Liver (tissue), 3 donors: ENCODE measurements around the gene DPH2.

Experiments used
- GABPA ChIP-seq, 2 donors: IDR thresholded peaks in 1 of 2; conservative IDR thresholded peaks in 1 of 2; 2 replicates each; pipeline ENCODE4 v1.6.1; 2016; ENCODE audit warnings: antibody characterized with exemption in 2 of 2, mild to moderate bottlenecking in 1 of 2, moderate library complexity in 1 of 2
- JUND ChIP-seq, 2 donors: IDR thresholded peaks; 2 replicates each; pipeline ENCODE4 v1.6.1; 2016; ENCODE audit warnings: antibody characterized with exemption in 2 of 2
- RAD21 ChIP-seq, 2 donors: IDR thresholded peaks; 2 replicates each; pipeline ENCODE4 v1.6.1; 2016; ENCODE audit warnings: antibody characterized with exemption in 2 of 2, mild to moderate bottlenecking in 2 of 2
- SP1 ChIP-seq: IDR thresholded peaks from 2 replicates; pipeline ENCODE4 v1.6.1; 2018; ENCODE audit warnings: antibody characterized with exemption, mild to moderate bottlenecking
- TAF1 ChIP-seq: conservative IDR thresholded peaks from 2 replicates; pipeline ENCODE4 v1.6.1; 2016; ENCODE audit warnings: antibody characterized with exemption, mild to moderate bottlenecking
- YY1 ChIP-seq: IDR thresholded peaks from 2 replicates; pipeline ENCODE4 v1.6.1; 2016; ENCODE audit warnings: antibody characterized with exemption, mild to moderate bottlenecking
- TF ChIP-seq, protein P1 (sequence below): IDR thresholded peaks from 2 replicates; pipeline ENCODE4 v1.6.1; 2016; ENCODE audit warnings: antibody characterized with exemption, mild to moderate bottlenecking
- TF ChIP-seq, protein P2 (sequence below): fragments of 150-350 bp; IDR thresholded peaks from 2 replicates; pipeline ENCODE4 v1.5.1; 2017; ENCODE audit warnings: improper control_type of control experiment, low read depth, low read length; ENCODE audit not compliant: missing input control
- TF ChIP-seq, protein P3 (sequence below): IDR thresholded peaks from 2 replicates; pipeline ENCODE4 v1.6.1; 2016; ENCODE audit warnings: antibody characterized with exemption
- donor health status: healthy.
- donor health status: healthy.

DNA sequence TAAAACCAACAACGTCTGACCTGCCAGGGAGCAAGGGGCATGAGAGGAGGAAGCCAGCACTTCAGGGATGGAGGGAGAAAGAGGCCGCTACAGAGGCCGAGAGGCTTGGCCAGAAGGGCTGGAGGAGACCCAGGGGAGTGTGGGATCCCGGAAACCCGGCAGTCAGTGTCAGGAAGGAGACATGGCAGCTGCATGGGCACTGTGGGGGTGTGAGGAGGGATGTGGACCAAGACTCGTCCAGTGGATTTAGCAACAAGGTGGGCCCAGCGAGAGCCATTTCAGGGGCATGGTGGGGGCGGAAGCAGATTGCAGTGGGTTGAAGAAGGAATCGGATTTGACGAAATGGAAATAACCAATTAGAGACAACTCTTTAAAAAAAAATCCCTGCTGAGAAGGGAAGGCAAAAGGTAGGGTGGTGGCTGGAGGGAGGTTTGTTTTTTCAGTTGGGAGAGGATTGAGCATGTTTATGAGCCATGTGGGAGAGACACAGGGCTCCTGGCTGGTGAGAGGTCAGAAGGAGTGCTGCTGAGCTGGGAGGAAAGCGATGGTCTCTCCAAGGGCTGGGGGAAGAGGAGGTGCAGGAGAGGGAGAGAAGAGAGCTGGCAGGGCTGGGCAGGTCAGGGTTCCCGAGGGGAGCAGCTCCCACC lies 13.6 kb downstream of the DPH2 start:
- TF ChIP-seq RAD21 (IDR thresholded peaks at IDR 0.05) = no peak
- TF ChIP-seq, protein P1, sequence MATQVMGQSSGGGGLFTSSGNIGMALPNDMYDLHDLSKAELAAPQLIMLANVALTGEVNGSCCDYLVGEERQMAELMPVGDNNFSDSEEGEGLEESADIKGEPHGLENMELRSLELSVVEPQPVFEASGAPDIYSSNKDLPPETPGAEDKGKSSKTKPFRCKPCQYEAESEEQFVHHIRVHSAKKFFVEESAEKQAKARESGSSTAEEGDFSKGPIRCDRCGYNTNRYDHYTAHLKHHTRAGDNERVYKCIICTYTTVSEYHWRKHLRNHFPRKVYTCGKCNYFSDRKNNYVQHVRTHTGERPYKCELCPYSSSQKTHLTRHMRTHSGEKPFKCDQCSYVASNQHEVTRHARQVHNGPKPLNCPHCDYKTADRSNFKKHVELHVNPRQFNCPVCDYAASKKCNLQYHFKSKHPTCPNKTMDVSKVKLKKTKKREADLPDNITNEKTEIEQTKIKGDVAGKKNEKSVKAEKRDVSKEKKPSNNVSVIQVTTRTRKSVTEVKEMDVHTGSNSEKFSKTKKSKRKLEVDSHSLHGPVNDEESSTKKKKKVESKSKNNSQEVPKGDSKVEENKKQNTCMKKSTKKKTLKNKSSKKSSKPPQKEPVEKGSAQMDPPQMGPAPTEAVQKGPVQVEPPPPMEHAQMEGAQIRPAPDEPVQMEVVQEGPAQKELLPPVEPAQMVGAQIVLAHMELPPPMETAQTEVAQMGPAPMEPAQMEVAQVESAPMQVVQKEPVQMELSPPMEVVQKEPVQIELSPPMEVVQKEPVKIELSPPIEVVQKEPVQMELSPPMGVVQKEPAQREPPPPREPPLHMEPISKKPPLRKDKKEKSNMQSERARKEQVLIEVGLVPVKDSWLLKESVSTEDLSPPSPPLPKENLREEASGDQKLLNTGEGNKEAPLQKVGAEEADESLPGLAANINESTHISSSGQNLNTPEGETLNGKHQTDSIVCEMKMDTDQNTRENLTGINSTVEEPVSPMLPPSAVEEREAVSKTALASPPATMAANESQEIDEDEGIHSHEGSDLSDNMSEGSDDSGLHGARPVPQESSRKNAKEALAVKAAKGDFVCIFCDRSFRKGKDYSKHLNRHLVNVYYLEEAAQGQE = no peak
- no peak for TF ChIP-seq GABPA (IDR thresholded peaks at IDR 0.05 in 1 of 2, conservative IDR thresholded peaks at IDR 0.05 in 1 of 2)
- TF ChIP-seq, protein P2, sequence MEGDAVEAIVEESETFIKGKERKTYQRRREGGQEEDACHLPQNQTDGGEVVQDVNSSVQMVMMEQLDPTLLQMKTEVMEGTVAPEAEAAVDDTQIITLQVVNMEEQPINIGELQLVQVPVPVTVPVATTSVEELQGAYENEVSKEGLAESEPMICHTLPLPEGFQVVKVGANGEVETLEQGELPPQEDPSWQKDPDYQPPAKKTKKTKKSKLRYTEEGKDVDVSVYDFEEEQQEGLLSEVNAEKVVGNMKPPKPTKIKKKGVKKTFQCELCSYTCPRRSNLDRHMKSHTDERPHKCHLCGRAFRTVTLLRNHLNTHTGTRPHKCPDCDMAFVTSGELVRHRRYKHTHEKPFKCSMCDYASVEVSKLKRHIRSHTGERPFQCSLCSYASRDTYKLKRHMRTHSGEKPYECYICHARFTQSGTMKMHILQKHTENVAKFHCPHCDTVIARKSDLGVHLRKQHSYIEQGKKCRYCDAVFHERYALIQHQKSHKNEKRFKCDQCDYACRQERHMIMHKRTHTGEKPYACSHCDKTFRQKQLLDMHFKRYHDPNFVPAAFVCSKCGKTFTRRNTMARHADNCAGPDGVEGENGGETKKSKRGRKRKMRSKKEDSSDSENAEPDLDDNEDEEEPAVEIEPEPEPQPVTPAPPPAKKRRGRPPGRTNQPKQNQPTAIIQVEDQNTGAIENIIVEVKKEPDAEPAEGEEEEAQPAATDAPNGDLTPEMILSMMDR = no peak
- no peak for TF ChIP-seq YY1
- no peak for TF ChIP-seq TAF1
- TF ChIP-seq, protein P3, sequence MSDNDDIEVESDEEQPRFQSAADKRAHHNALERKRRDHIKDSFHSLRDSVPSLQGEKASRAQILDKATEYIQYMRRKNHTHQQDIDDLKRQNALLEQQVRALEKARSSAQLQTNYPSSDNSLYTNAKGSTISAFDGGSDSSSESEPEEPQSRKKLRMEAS = no peak
- TF ChIP-seq JUND (IDR thresholded peaks at IDR 0.05) = no peak
- TF ChIP-seq SP1 = no peak
